Stomach (tissue), 8 donors: ENCODE measurements around the gene PCDHB13. TPM values are rescaled to one million over a fixed set of nuclear protein-coding genes. Genes with fewer than 3 reads are reported as not detected.

Experiments used
- polyA plus RNA-seq, 3 donors: library from polyadenylated mRNA; stranded (reverse); fragments of 200-250 nt; gene quantifications; one replicate each; pipeline ENCODE4 v1.2.3, GENCODE V29; 2013
- total RNA-seq, 5 donors: library from RNA; depleted of rRNA; stranded (reverse); fragments of >200 nt; gene quantifications; one replicate each; pipeline versions ENCODE4 v1.1.0 to v1.2.3, GENCODE V29; 2014 to 2016
- donor health status: healthy with polysubstance abuse.
- donor health status: Bipolar disorder and iron deficiency.
- donor health status: healthy.

Gene PCDHB13
- total and polyA plus RNA-seq, 8 donors = under 0.01 to 28.1 (median 0.87) TPM; not detected in 1

Other genes with a start within 250 kb of the PCDHB13 start
Only the 30 nearest of the 37 such genes appear.
- gene PCDHB1, start 162.5 kb upstream of the PCDHB13 start, total RNA-seq = under 1 TPM in 2 of 5 donors, not detected in 3; under 0.01 to 0.37 TPM
- gene PCDHB1, start 162.5 kb upstream of the PCDHB13 start, polyA plus RNA-seq = under 1 TPM in 1 of 3 donors, not detected in 2; 0.03 TPM
- 1 to 10 TPM in 1 of 5 donors, under 1 TPM in 1, not detected in 3; 0.43 to 3.3 TPM for gene PCDHB2, start 119.3 kb upstream of the PCDHB13 start, total RNA-seq
- 1 to 10 TPM in 1 of 3 donors, under 1 TPM in 2; 0.53 to 1.3 (median 0.61) TPM for gene PCDHB2, start 119.3 kb upstream of the PCDHB13 start, polyA plus RNA-seq
- 1 to 10 TPM in 1 of 5 donors, not detected in 4; 3.7 TPM for gene PCDHB3, start 113.4 kb upstream of the PCDHB13 start, total RNA-seq
- under 1 TPM; 0.15 to 0.46 (median 0.31) TPM for gene PCDHB3, start 113.4 kb upstream of the PCDHB13 start, polyA plus RNA-seq
- gene PCDHB4, start 92.1 kb upstream of the PCDHB13 start, total RNA-seq = 10 to 100 TPM in 1 of 5 donors, 1 to 10 TPM in 1, under 1 TPM in 2, not detected in 1; 0.45 to 15.9 (median 1.7) TPM
- under 1 TPM; 0.15 to 0.38 (median 0.37) TPM for gene PCDHB4, start 92.1 kb upstream of the PCDHB13 start, polyA plus RNA-seq
- gene PCDHB5, start 78.7 kb upstream of the PCDHB13 start, total RNA-seq = 1 to 10 TPM in 3 of 5 donors, under 1 TPM in 2; 0.14 to 4.7 (median 1.8) TPM
- gene PCDHB5, start 78.7 kb upstream of the PCDHB13 start, polyA plus RNA-seq = under 1 TPM in 2 of 3 donors, not detected in 1; 0.31 to 0.78 TPM
- 1 to 10 TPM in 1 of 5 donors, under 1 TPM in 1, not detected in 3; under 0.01 to 1.3 TPM for gene PCDHB6, start 63.9 kb upstream of the PCDHB13 start, total RNA-seq
- under 1 TPM in 1 of 3 donors, not detected in 2; 0.15 TPM for gene PCDHB6, start 63.9 kb upstream of the PCDHB13 start, polyA plus RNA-seq
- 1 to 10 TPM in 1 of 5 donors, under 1 TPM in 1, not detected in 3; 0.72 to 1.8 TPM for gene PCDHB7, start 41.3 kb upstream of the PCDHB13 start, total RNA-seq
- under 1 TPM in 1 of 3 donors, not detected in 2; 0.10 TPM for gene PCDHB7, start 41.3 kb upstream of the PCDHB13 start, polyA plus RNA-seq
- 1 to 10 TPM in 1 of 5 donors, under 1 TPM in 1, not detected in 3; 0.58 to 1.7 TPM for gene PCDHB8, start 36.1 kb upstream of the PCDHB13 start, total RNA-seq
- gene PCDHB8, start 36.1 kb upstream of the PCDHB13 start, polyA plus RNA-seq = not detected
- 1 to 10 TPM in 3 of 5 donors, under 1 TPM in 2; 0.45 to 1.7 (median 1.2) TPM for gene PCDHB16, start 31.5 kb upstream of the PCDHB13 start, total RNA-seq
- gene PCDHB16, start 31.5 kb upstream of the PCDHB13 start, polyA plus RNA-seq = under 1 TPM in 2 of 3 donors, not detected in 1; 0.12 to 0.20 TPM
- under 1 TPM in 3 of 5 donors, not detected in 2; 0.14 to 0.92 (median 0.45) TPM for gene PCDHB9, start 26.8 kb upstream of the PCDHB13 start, total RNA-seq
- gene PCDHB9, start 26.8 kb upstream of the PCDHB13 start, polyA plus RNA-seq = under 1 TPM in 2 of 3 donors, not detected in 1; 0.08 to 0.19 TPM
- 10 to 100 TPM in 1 of 5 donors, 1 to 10 TPM in 3, under 1 TPM in 1; 0.58 to 18.3 (median 2.3) TPM for gene PCDHB10, start 21.6 kb upstream of the PCDHB13 start, total RNA-seq
- under 1 TPM; 0.12 to 0.40 (median 0.15) TPM for gene PCDHB10, start 21.6 kb upstream of the PCDHB13 start, polyA plus RNA-seq
- gene PCDHB11, start 14.3 kb upstream of the PCDHB13 start, total RNA-seq = 1 to 10 TPM in 2 of 5 donors, under 1 TPM in 1, not detected in 2; 0.87 to 4.4 (median 1.3) TPM
- 1 to 10 TPM in 1 of 3 donors, under 1 TPM in 2; 0.12 to 1.1 (median 0.30) TPM for gene PCDHB11, start 14.3 kb upstream of the PCDHB13 start, polyA plus RNA-seq
- gene PCDHB12, start 5.2 kb upstream of the PCDHB13 start, total RNA-seq = 1 to 10 TPM in 4 of 5 donors, not detected in 1; 1.2 to 8.5 (median 2.9) TPM
- under 1 TPM; 0.19 to 0.31 (median 0.28) TPM for gene PCDHB12, start 5.2 kb upstream of the PCDHB13 start, polyA plus RNA-seq
- gene PCDHB14, start 9.4 kb downstream of the PCDHB13 start, total RNA-seq = 1 to 10 TPM in 4 of 5 donors, not detected in 1; 1.3 to 6.4 (median 3.6) TPM
- 1 to 10 TPM in 1 of 3 donors, under 1 TPM in 2; 0.31 to 1.1 (median 0.44) TPM for gene PCDHB14, start 9.4 kb downstream of the PCDHB13 start, polyA plus RNA-seq
- 1 to 10 TPM in 2 of 5 donors, under 1 TPM in 1, not detected in 2; 0.58 to 6.6 (median 2.2) TPM for gene PCDHB15, start 31.5 kb downstream of the PCDHB13 start, total RNA-seq
- gene PCDHB15, start 31.5 kb downstream of the PCDHB13 start, polyA plus RNA-seq = 1 to 10 TPM in 1 of 3 donors, under 1 TPM in 2; 0.44 to 1.2 (median 0.73) TPM
- gene SLC25A2, start 90.1 kb downstream of the PCDHB13 start, total RNA-seq = 1 to 10 TPM in 1 of 5 donors, under 1 TPM in 1, not detected in 3; 0.43 to 4.8 TPM
- not detected for gene SLC25A2, start 90.1 kb downstream of the PCDHB13 start, polyA plus RNA-seq
- 10 to 100 TPM; 22.0 to 89.8 (median 36.5) TPM for gene TAF7, start 106.9 kb downstream of the PCDHB13 start, total RNA-seq
- gene TAF7, start 106.9 kb downstream of the PCDHB13 start, polyA plus RNA-seq = 10 to 100 TPM; 32.6 to 46.1 (median 43.5) TPM
- under 1 TPM in 1 of 5 donors, not detected in 4; 0.18 TPM for gene PCDHGA1, start 116.6 kb downstream of the PCDHB13 start, total RNA-seq
- under 1 TPM in 1 of 3 donors, not detected in 2; 0.13 TPM for gene PCDHGA1, start 116.6 kb downstream of the PCDHB13 start, polyA plus RNA-seq
- 1 to 10 TPM; 1.2 to 3.5 (median 2.0) TPM for gene PCDHGA2, start 124.8 kb downstream of the PCDHB13 start, total RNA-seq
- gene PCDHGA2, start 124.8 kb downstream of the PCDHB13 start, polyA plus RNA-seq = under 1 TPM; 0.06 to 0.31 (median 0.18) TPM
- 1 to 10 TPM in 3 of 5 donors, under 1 TPM in 1, not detected in 1; 0.58 to 6.7 (median 1.4) TPM for gene PCDHGA3, start 129.9 kb downstream of the PCDHB13 start, total RNA-seq
- gene PCDHGA3, start 129.9 kb downstream of the PCDHB13 start, polyA plus RNA-seq = under 1 TPM in 1 of 3 donors, not detected in 2; 0.08 TPM
- 1 to 10 TPM in 1 of 5 donors, under 1 TPM in 3, not detected in 1; under 0.01 to 1.2 (median 0.68) TPM for gene PCDHGB1, start 136.2 kb downstream of the PCDHB13 start, total RNA-seq
- under 1 TPM in 1 of 3 donors, not detected in 2; 0.03 TPM for gene PCDHGB1, start 136.2 kb downstream of the PCDHB13 start, polyA plus RNA-seq
- 1 to 10 TPM in 4 of 5 donors, under 1 TPM in 1; 0.29 to 9.3 (median 2.4) TPM for gene PCDHGA4, start 141.1 kb downstream of the PCDHB13 start, total RNA-seq
- gene PCDHGA4, start 141.1 kb downstream of the PCDHB13 start, polyA plus RNA-seq = under 1 TPM in 1 of 3 donors, not detected in 2; 0.08 TPM
- 10 to 100 TPM in 1 of 5 donors, 1 to 10 TPM in 3, not detected in 1; 2.5 to 10.7 (median 8.1) TPM for gene PCDHGB2, start 146.1 kb downstream of the PCDHB13 start, total RNA-seq
- under 1 TPM in 1 of 3 donors, not detected in 2; 0.10 TPM for gene PCDHGB2, start 146.1 kb downstream of the PCDHB13 start, polyA plus RNA-seq
- 1 to 10 TPM in 4 of 5 donors, not detected in 1; 2.3 to 6.7 (median 3.6) TPM for gene PCDHGA5, start 150.2 kb downstream of the PCDHB13 start, total RNA-seq
- gene PCDHGA5, start 150.2 kb downstream of the PCDHB13 start, polyA plus RNA-seq = under 1 TPM in 1 of 3 donors, not detected in 2; 0.15 TPM
- 1 to 10 TPM in 4 of 5 donors, under 1 TPM in 1; 0.87 to 8.8 (median 3.8) TPM for gene PCDHGB3, start 156.3 kb downstream of the PCDHB13 start, total RNA-seq
- under 1 TPM in 2 of 3 donors, not detected in 1; 0.06 to 0.08 TPM for gene PCDHGB3, start 156.3 kb downstream of the PCDHB13 start, polyA plus RNA-seq
- 1 to 10 TPM in 3 of 5 donors, under 1 TPM in 2; 0.29 to 4.4 (median 1.8) TPM for gene PCDHGA6, start 160.0 kb downstream of the PCDHB13 start, total RNA-seq
- under 1 TPM in 2 of 3 donors, not detected in 1; 0.06 to 0.38 TPM for gene PCDHGA6, start 160.0 kb downstream of the PCDHB13 start, polyA plus RNA-seq
- 10 to 100 TPM in 1 of 5 donors, 1 to 10 TPM in 2, under 1 TPM in 1, not detected in 1; 0.87 to 29.0 (median 2.7) TPM for gene PCDHGA7, start 168.8 kb downstream of the PCDHB13 start, total RNA-seq
- under 1 TPM in 2 of 3 donors, not detected in 1; 0.06 to 0.30 TPM for gene PCDHGA7, start 168.8 kb downstream of the PCDHB13 start, polyA plus RNA-seq
- 10 to 100 TPM in 1 of 5 donors, 1 to 10 TPM in 2, under 1 TPM in 2; 0.29 to 12.1 (median 1.2) TPM for gene PCDHGB4, start 173.8 kb downstream of the PCDHB13 start, total RNA-seq
- under 1 TPM in 2 of 3 donors, not detected in 1; 0.12 to 0.45 TPM for gene PCDHGB4, start 173.8 kb downstream of the PCDHB13 start, polyA plus RNA-seq
- 10 to 100 TPM in 1 of 5 donors, 1 to 10 TPM in 2, under 1 TPM in 2; under 0.01 to 12.5 (median 1.2) TPM for gene PCDHGA8, start 178.7 kb downstream of the PCDHB13 start, total RNA-seq
- gene PCDHGA8, start 178.7 kb downstream of the PCDHB13 start, polyA plus RNA-seq = under 1 TPM in 2 of 3 donors, not detected in 1; 0.06 to 0.08 TPM
- gene PCDHGB5, start 184.0 kb downstream of the PCDHB13 start, total RNA-seq = 10 to 100 TPM in 2 of 5 donors, 1 to 10 TPM in 3; 1.8 to 16.8 (median 4.2) TPM
- under 1 TPM in 2 of 3 donors, not detected in 1; 0.35 to 0.75 TPM for gene PCDHGB5, start 184.0 kb downstream of the PCDHB13 start, polyA plus RNA-seq